Astrocyte (in vitro differentiated cells and primary cell): Measurements from ENCODE around the gene DACT3. TPM values are rescaled to one million over a fixed set of nuclear protein-coding genes. Genes with fewer than 3 reads are reported as not detected.
A peak's percentile ranks its signal among the peaks of the same experiment; 100 is the strongest.

Experiments used
- DNase-seq: peaks from one replicate; pipeline ENCODE4 v3.0.0-alpha.2; 2010; ENCODE audit warnings: low read depth
- FAIRE-seq: peaks from 2 replicates; lab custom pipeline; 2011; peaks lifted over from hg19 to GRCh38; lab: Jason Lieb, UNC
- H2AFZ ChIP-seq: 2 replicates; pipeline ENCODE4 v1.6.0; 2012; ENCODE audit warnings: low read depth, low read length, inconsistent platforms
- H3K27ac ChIP-seq: 2 replicates; pipeline ENCODE4 v1.5.1; 2011; ENCODE audit warnings: low read depth, low read length, inconsistent platforms
- H3K27me3 ChIP-seq: 2 replicates; pipeline ENCODE4 v1.6.0; 2011; ENCODE audit warnings: low read length, inconsistent platforms; ENCODE audit not compliant: insufficient read depth
- H3K36me3 ChIP-seq: 2 replicates; pipeline ENCODE4 v1.5.1; 2011; ENCODE audit warnings: low read length, inconsistent platforms; ENCODE audit not compliant: insufficient read depth
- H3K4me1 ChIP-seq: 2 replicates; pipeline ENCODE4 v1.5.1; 2011; ENCODE audit warnings: low read length, inconsistent platforms; ENCODE audit not compliant: insufficient read depth
- H3K4me2 ChIP-seq: 2 replicates; pipeline ENCODE4 v1.6.0; 2012; ENCODE audit warnings: low read length, inconsistent platforms
- H3K4me3 ChIP-seq: 2 replicates; pipeline ENCODE4 v1.5.1; 2011; ENCODE audit warnings: low read depth, mild to moderate bottlenecking, low read length, inconsistent platforms; ENCODE audit not compliant: insufficient read depth
- H3K79me2 ChIP-seq: 2 replicates; pipeline ENCODE4 v1.6.0; 2012; ENCODE audit warnings: mild to moderate bottlenecking, low read length, inconsistent platforms; ENCODE audit not compliant: insufficient read depth
- H3K9ac ChIP-seq: 2 replicates; pipeline ENCODE4 v1.6.0; 2012; ENCODE audit warnings: mild to moderate bottlenecking, low read length, inconsistent platforms
- H3K9me3 ChIP-seq: 2 replicates; pipeline ENCODE4 v1.5.1; 2012; ENCODE audit warnings: low read depth, mild to moderate bottlenecking, low read length, inconsistent platforms; ENCODE audit not compliant: insufficient read depth
- H4K20me1 ChIP-seq: 2 replicates; pipeline ENCODE4 v1.6.0; 2012; ENCODE audit warnings: low read length, inconsistent platforms; ENCODE audit not compliant: insufficient read depth
- H3K27ac Mint-ChIP-seq: one replicate; pipeline ENCODE4 v1.8.0; 2021; ENCODE audit warnings: mild to moderate bottlenecking, mixed read lengths; ENCODE audit not compliant: unreplicated experiment
- H3K27me3 Mint-ChIP-seq: one replicate; pipeline ENCODE4 v1.8.0; 2021; ENCODE audit warnings: low read depth, mixed read lengths; ENCODE audit not compliant: unreplicated experiment
- H3K36me3 Mint-ChIP-seq: one replicate; pipeline ENCODE4 v1.8.0; 2021; ENCODE audit warnings: low read depth, mixed read lengths; ENCODE audit not compliant: unreplicated experiment
- H3K4me1 Mint-ChIP-seq: one replicate; pipeline ENCODE4 v1.8.0; 2021; ENCODE audit warnings: low read depth, mixed read lengths; ENCODE audit not compliant: unreplicated experiment
- H3K4me3 Mint-ChIP-seq: one replicate; pipeline ENCODE4 v1.8.0; 2021; ENCODE audit warnings: mild to moderate bottlenecking, moderate library complexity, mixed read lengths; ENCODE audit not compliant: unreplicated experiment
- H3K9me3 Mint-ChIP-seq: one replicate; pipeline ENCODE4 v1.8.0; 2021; ENCODE audit warnings: mild to moderate bottlenecking, mixed read lengths; ENCODE audit not compliant: unreplicated experiment
- CTCF ChIP-seq: IDR thresholded peaks from 2 replicates; pipeline ENCODE4 v1.5.1; 2011; ENCODE audit warnings: low read depth, mild to moderate bottlenecking, inconsistent platforms, low read length, moderate library complexity; ENCODE audit not compliant: insufficient read depth
- EZH2 ChIP-seq: IDR thresholded peaks from 2 replicates; pipeline ENCODE4 v1.6.1; 2012; ENCODE audit warnings: mild to moderate bottlenecking, low read length, inconsistent platforms; ENCODE audit not compliant: insufficient read depth
- total RNA-seq: library from RNA; stranded (reverse); gene quantifications from 2 replicates; pipeline ENCODE4 v1.2.1, GENCODE V29; 2021

The DACT3 gene
- total RNA-seq, 1 donor from 2014 or later, result 19.8 TPM

DNA sequence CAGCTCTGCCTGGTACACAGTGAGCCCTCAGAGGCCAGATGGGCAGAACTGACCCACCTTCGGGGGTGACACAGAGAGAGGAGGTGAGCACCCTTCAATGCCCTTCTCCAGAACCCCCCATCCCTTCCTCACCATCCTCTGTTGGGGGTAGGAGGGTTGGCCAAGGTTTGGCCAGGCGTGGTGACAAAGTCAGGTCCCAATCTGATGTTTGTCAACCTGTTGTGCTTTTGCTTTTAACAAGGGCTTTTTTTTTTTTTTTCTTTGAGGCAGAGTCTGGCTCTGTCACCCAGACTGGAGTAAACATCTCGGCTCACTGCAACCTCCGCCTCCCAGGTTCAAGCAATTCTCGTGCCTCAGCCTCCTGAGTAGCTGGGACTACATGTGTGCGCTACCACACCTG, 43.4 kb downstream of the DACT3 start:
- Histone ChIP-seq H3K27me3 (no peaks in the 10 kb centered on the region), H4K20me1 (peaks cover 2% of the 10 kb centered on the region), H2AFZ (no peak overlapping the region), H3K9ac (no peak overlapping the region), H3K4me2 (no peak overlapping the region), H3K79me2 (no peaks in the 10 kb centered on the region), H3K27ac (no peak overlapping the region), H3K4me1 (peaks cover 24% of the 10 kb centered on the region), H3K36me3 (no peaks in the 10 kb centered on the region), H3K4me3 (no peak overlapping the region), H3K9me3 (no peaks in the 10 kb centered on the region)
- H3K9me3 Mint-ChIP-seq, result no peaks in the 10 kb centered on the region
- no peak overlapping the region for H3K4me3 Mint-ChIP-seq
- peaks cover 5% of the 10 kb centered on the region for H3K27me3 Mint-ChIP-seq
- no peaks in the 10 kb centered on the region for H3K36me3 Mint-ChIP-seq
- FAIRE-seq (no peak), DNase-seq (no peak)
- TF ChIP-seq CTCF, result no peak
- TF ChIP-seq EZH2, result no peak
- H3K27ac Mint-ChIP-seq, result no peak overlapping the region
- H3K4me1 Mint-ChIP-seq, result peaks cover 11% of the 10 kb centered on the region

- peaks cover 24% of the 10 kb centered on the region for H3K4me1 ChIP-seq
- no peaks in the 10 kb centered on the region for H3K36me3 Mint-ChIP-seq
- peak overlapping the region; percentile 18 for H2AFZ ChIP-seq
- peak overlapping the region; percentile 47 for H3K4me3 Mint-ChIP-seq
- peaks cover 11% of the 10 kb centered on the region for H3K4me1 Mint-ChIP-seq
- no peak overlapping the region for H3K27ac ChIP-seq
- no peaks in the 10 kb centered on the region for H3K9me3 ChIP-seq
- no peaks in the 10 kb centered on the region for H3K36me3 ChIP-seq
- peaks cover 5% of the 10 kb centered on the region for H3K27me3 Mint-ChIP-seq
- no peak overlapping the region for H3K27ac Mint-ChIP-seq
- peak overlapping the region; percentile 46 for H3K9ac ChIP-seq
- peak overlapping the region; percentile 73 for H3K4me2 ChIP-seq
- FAIRE-seq (no peak), DNase-seq (peak; percentile 68)
- H3K27me3 ChIP-seq, result no peaks in the 10 kb centered on the region
- no peaks in the 10 kb centered on the region for H3K9me3 Mint-ChIP-seq
- peaks cover 10% of the 10 kb centered on the region for H4K20me1 ChIP-seq
- H3K79me2 ChIP-seq, result no peaks in the 10 kb centered on the region
- no peak overlapping the region for H3K4me3 ChIP-seq
- no peak for TF ChIP-seq EZH2
- peak; percentile 16 for TF ChIP-seq CTCF
Observed at GRCh38 chr19:46616631-46617322, 44.2 kb downstream of the DACT3 start.

DNA sequence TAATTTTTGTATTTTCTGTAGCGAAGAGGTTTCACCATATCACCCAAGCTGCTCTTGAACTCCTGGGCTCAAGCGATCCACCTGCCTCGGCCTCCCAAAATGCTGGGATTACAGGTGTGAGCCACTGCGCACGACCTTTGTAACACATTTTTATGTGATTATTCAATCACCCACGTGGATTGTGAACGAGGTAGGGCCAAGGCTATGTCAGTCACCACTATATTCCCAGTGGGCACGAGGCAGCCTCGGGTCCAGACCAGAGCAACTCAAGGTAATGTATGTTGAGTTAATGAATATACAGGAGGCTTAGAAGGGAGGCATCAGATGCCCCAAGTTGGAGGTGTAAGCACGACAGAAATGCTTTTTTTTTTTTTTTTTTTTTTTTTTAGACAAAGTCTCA, 45.0 kb downstream of the DACT3 start:
- Histone ChIP-seq H3K4me2 (no peak overlapping the region), H3K4me3 (no peak overlapping the region), H3K27me3 (no peaks in the 10 kb centered on the region), H3K27ac (no peak overlapping the region), H3K79me2 (no peaks in the 10 kb centered on the region), H3K9ac (no peak overlapping the region), H3K36me3 (no peaks in the 10 kb centered on the region), H2AFZ (no peak overlapping the region), H4K20me1 (peaks cover 15% of the 10 kb centered on the region), H3K4me1 (peaks cover 20% of the 10 kb centered on the region), H3K9me3 (no peaks in the 10 kb centered on the region)
- Mint-ChIP-seq H3K27ac (no peak overlapping the region), H3K9me3 (peaks cover 1% of the 10 kb centered on the region), H3K4me3 (no peak overlapping the region), H3K4me1 (peaks cover 13% of the 10 kb centered on the region), H3K36me3 (peaks cover 4% of the 10 kb centered on the region), H3K27me3 (peaks cover 5% of the 10 kb centered on the region)
- no peak for TF ChIP-seq CTCF
- no peak for TF ChIP-seq EZH2
- no peak for DNase-seq
- no peak for FAIRE-seq
